Breast epithelium (tissue), 4 donors: ENCODE measurements around the gene FNDC3B. TPM values are rescaled to one million over a fixed set of nuclear protein-coding genes. Genes with fewer than 3 reads are reported as not detected.

Source experiments
- DNase-seq, 2 donors: peaks; one replicate each; pipeline ENCODE4 v3.0.0-alpha.2; 2019; ENCODE audit warnings: low spot score in 2 of 2
- H3K27ac ChIP-seq, 2 donors: fragments of 200-600 bp; sonication (generic) in 1 of 2; one replicate each; pipeline ENCODE4 v1.5.1; 2016 to 2019; ENCODE audit warnings: mild to moderate bottlenecking in 1 of 2
- H3K27me3 ChIP-seq, 2 donors: fragments of 200-600 bp; sonication (generic) in 1 of 2; one replicate each; pipeline versions ENCODE4 v1.5.1 to v1.6.0; 2017 to 2019; ENCODE audit warnings: control low read depth in 1 of 2, mild to moderate bottlenecking in 1 of 2
- H3K36me3 ChIP-seq: fragments of 200-600 bp; one replicate; pipeline ENCODE4 v1.5.1; 2019
- H3K4me1 ChIP-seq, 2 donors: fragments of 200-600 bp; sonication (generic); one replicate each; pipeline ENCODE4 v1.5.1; 2016 to 2019; ENCODE audit warnings: control low read depth in 1 of 2
- H3K4me3 ChIP-seq, 3 donors: fragments of 200-600 bp; sonication (generic); 1 replicate in 2 of 3; 2 replicates in 1 of 3; pipeline ENCODE4 v1.5.1; 2016 to 2019; ENCODE audit warnings: mild to moderate bottlenecking in 3 of 3, moderate library complexity in 2 of 3
- H3K9me3 ChIP-seq, 2 donors: fragments of 200-600 bp; sonication (generic) in 1 of 2; one replicate each; pipeline ENCODE4 v1.5.1; 2016 to 2019; ENCODE audit warnings: control low read depth in 1 of 2
- POLR2A ChIP-seq: fragments of 450-650 bp; IDR thresholded peaks from one replicate; pipeline ENCODE4 v1.6.1; 2016; ENCODE audit warnings: antibody characterized with exemption, mild to moderate bottlenecking, moderate library complexity
- POLR2AphosphoS5 ChIP-seq, 3 donors: sonication (generic); formaldehyde crosslinking; IDR thresholded peaks; one replicate each; pipeline ENCODE4 v1.6.1; 2017; ENCODE audit warnings: antibody characterized with exemption in 3 of 3
- intact Hi-C: fragments of 100-400 bp; cut with DNase I; formaldehyde crosslinking; loops from one replicate; pipeline ENCODE4 v1.15.1; 2023; ENCODE audit warnings: low total_unique reads
- total RNA-seq, 3 donors: library from RNA; depleted of rRNA; stranded (reverse); fragments of >200 nt; gene quantifications; one replicate each; pipeline ENCODE4 v1.1.0, GENCODE V29; 2016
- TF ChIP-seq, protein P1 (sequence below), 3 donors: fragments of 450-650 bp; IDR thresholded peaks; one replicate each; pipeline ENCODE4 v1.5.1; 2016 to 2017; ENCODE audit warnings: antibody characterized with exemption in 3 of 3, mild to moderate bottlenecking in 3 of 3, moderate library complexity in 3 of 3

The FNDC3B gene
- total RNA-seq, 3 donors from 2014 or later = 131 to 172 (median 149) TPM

DNA sequence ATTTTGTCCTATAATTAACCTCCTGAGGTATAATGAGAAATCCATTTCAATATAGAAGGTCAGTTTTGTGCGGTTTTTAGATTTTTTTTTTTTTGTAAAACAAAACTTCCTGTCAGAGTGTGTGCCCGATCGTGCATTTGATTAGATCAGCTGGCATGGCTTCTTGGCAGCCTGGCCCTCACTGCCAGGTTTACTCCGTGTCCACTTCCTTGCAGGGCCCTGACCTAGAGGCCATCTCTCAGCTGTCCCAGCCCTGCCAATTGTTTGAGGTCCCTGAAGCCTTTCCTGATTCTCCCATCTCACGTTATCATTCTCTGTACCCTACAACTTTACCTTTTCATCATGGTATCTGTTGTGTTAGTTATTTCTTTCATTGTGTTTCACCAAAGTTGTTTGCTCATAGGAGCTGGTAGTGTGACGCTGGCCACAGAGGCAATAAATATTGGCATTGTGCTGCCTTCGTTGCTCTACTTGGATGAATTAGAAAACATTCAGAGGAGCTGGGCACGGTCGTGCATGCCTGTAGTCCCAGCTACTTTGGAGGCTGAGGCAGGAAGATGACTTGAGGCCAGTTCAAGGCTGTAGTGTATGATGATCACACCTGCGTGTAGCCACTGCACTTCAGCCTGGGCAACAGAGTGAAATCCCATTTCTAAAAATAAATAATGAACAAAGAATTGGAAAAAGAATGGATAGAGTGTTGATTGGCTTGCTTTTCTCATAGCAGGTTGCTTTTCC lies 206.9 kb downstream of the FNDC3B start:
- peaks cover 4 to 11% of the 10 kb centered on the region in 2 donors for H3K9me3 ChIP-seq
- H3K27me3 ChIP-seq = no peaks in the 10 kb centered on the region
- intact Hi-C loops = no loop called here
- peaks cover 0 to 4% of the 10 kb centered on the region in 2 donors for H3K4me1 ChIP-seq
- H3K4me3 ChIP-seq = no peak overlapping the region
- TF ChIP-seq POLR2AphosphoS5 (IDR thresholded peaks at IDR 0.05) (no peak), POLR2A (no peak)
- TF ChIP-seq, protein P1, sequence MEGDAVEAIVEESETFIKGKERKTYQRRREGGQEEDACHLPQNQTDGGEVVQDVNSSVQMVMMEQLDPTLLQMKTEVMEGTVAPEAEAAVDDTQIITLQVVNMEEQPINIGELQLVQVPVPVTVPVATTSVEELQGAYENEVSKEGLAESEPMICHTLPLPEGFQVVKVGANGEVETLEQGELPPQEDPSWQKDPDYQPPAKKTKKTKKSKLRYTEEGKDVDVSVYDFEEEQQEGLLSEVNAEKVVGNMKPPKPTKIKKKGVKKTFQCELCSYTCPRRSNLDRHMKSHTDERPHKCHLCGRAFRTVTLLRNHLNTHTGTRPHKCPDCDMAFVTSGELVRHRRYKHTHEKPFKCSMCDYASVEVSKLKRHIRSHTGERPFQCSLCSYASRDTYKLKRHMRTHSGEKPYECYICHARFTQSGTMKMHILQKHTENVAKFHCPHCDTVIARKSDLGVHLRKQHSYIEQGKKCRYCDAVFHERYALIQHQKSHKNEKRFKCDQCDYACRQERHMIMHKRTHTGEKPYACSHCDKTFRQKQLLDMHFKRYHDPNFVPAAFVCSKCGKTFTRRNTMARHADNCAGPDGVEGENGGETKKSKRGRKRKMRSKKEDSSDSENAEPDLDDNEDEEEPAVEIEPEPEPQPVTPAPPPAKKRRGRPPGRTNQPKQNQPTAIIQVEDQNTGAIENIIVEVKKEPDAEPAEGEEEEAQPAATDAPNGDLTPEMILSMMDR (IDR thresholded peaks at IDR 0.05) = no peak
- peak overlapping the region; percentile 70 to 73 for H3K27ac ChIP-seq
- H3K36me3 ChIP-seq = no peaks in the 10 kb centered on the region
- no peak for DNase-seq

- intact Hi-C loops = no loop called here
These were observed 208.3 kb downstream of the FNDC3B start for GRCh38 chr3:172247525-172248274.

GRCh38 chr3:172249039-172249438 lies 209.7 kb downstream of the FNDC3B start:
- peaks cover 0 to 4% of the 10 kb centered on the region in 2 donors for H3K4me1 ChIP-seq
- no peaks in the 10 kb centered on the region for H3K27me3 ChIP-seq
- TF ChIP-seq, protein P1 (IDR thresholded peaks at IDR 0.05) = no peak
- TF ChIP-seq POLR2AphosphoS5 (IDR thresholded peaks at IDR 0.05) (no peak), POLR2A (no peak)
- no peaks in the 10 kb centered on the region for H3K36me3 ChIP-seq
- intact Hi-C loops = no loop called here
- no peak overlapping the region for H3K4me3 ChIP-seq
- H3K9me3 ChIP-seq = no peaks in the 10 kb centered on the region
- no peak overlapping the region for H3K27ac ChIP-seq
- DNase-seq = no peak

More at GRCh38 chr3:172247525-172248274, 208.3 kb downstream of the FNDC3B start:
- no peaks in the 10 kb centered on the region for H3K36me3 ChIP-seq
- TF ChIP-seq, protein P1 (IDR thresholded peaks at IDR 0.05) = no peak
- TF ChIP-seq POLR2A = no peak
- no peak for TF ChIP-seq POLR2AphosphoS5 (IDR thresholded peaks at IDR 0.05)
- H3K4me1 ChIP-seq = peaks cover 0 to 4% of the 10 kb centered on the region in 2 donors
- no peak for DNase-seq
- H3K27ac ChIP-seq = peak overlapping the region in 1 of 2 donors; percentile 50
- H3K27me3 ChIP-seq = no peaks in the 10 kb centered on the region
- H3K4me3 ChIP-seq = no peak overlapping the region
- peaks cover 0 to 3% of the 10 kb centered on the region in 2 donors for H3K9me3 ChIP-seq

DNA sequence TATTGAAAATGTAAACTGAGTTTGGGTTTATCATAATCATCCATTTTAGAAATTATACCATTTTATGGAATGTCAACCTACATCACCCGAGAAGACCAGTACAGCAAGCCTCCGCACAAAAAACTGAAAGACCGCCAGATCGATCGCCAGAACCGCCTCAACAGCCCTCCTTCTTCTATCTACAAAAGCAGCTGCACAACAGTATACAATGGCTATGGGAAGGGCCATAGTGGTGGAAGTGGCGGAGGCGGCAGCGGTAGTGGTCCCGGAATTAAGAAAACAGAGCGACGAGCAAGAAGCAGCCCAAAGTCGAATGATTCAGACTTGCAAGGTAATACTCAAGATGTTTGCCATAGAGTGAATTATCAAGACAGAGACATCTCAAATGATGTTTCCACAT lies 211.8 kb downstream of the FNDC3B start:
- peaks cover 4% of the 10 kb centered on the region in 2 donors for H3K4me1 ChIP-seq
- no peaks in the 10 kb centered on the region for H3K27me3 ChIP-seq
- no peaks in the 10 kb centered on the region for H3K36me3 ChIP-seq
- H3K27ac ChIP-seq = no peak overlapping the region
- TF ChIP-seq POLR2AphosphoS5 (IDR thresholded peaks at IDR 0.05) (no peak), POLR2A (no peak)
- TF ChIP-seq, protein P1 (IDR thresholded peaks at IDR 0.05) = no peak
- intact Hi-C loops = no loop called here
- H3K4me3 ChIP-seq = no peak overlapping the region
- H3K9me3 ChIP-seq = no peaks in the 10 kb centered on the region
- no peak for DNase-seq

GRCh38 chr3:172253200-172253599 lies 213.8 kb downstream of the FNDC3B start:
- Histone ChIP-seq H3K4me3 (no peak overlapping the region), H3K4me1 (peaks cover 4 to 5% of the 10 kb centered on the region in 2 donors), H3K27ac (no peak overlapping the region), H3K36me3 (no peaks in the 10 kb centered on the region), H3K9me3 (no peaks in the 10 kb centered on the region), H3K27me3 (no peaks in the 10 kb centered on the region)
- TF ChIP-seq POLR2AphosphoS5 (IDR thresholded peaks at IDR 0.05) = no peak
- no peak for TF ChIP-seq POLR2A
- TF ChIP-seq, protein P1 (IDR thresholded peaks at IDR 0.05) = no peak
- DNase-seq = no peak
- intact Hi-C loops = no loop called here
